GM13977 (cell line): ENCODE data around the gene PRKG2.

Experiments
- DNase-seq: peaks from one replicate; pipeline ENCODE4 v3.0.0; 2012; ENCODE audit warnings: low spot score
- in situ Hi-C: fragments of 300-500 bp; cut with MboI; formaldehyde crosslinking; loops from one replicate; pipeline ENCODE4 v1.12.0; 2022; ENCODE audit warnings: low sequenced_read_pairs, low pct_unique_long_range_greater_than_20kb, mixed read lengths, inconsistent platforms; ENCODE audit not compliant: unreplicated experiment
- TF ChIP-seq, protein P1 (sequence below): IDR thresholded peaks from 2 replicates; pipeline ENCODE4 v1.5.1; 2012; ENCODE audit warnings: mild to moderate bottlenecking, control low read depth; ENCODE audit not compliant: insufficient read depth; ENCODE audit errors: extremely low read depth, missing control alignments

Gene PRKG2

DNA sequence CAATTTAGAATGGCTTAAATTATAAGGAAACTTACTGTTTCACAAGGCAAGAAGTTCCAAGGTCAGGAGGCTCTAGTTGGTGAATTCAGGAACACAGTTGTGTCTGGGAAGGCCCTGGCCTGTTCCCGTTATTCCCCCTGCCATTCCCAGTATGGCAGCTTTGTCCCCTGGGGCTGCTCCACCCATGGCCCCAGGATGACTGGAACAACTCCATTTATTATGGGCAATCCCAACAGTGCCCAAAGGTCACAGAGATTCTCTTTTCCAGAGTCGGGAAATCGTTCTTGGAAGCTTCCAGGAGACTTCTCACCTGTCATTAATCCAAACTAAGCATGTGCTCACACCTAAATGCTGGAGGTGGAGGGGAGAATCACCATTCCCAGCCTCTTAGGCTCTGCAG lies 2.8 kb upstream of the PRKG2 start:
- TF ChIP-seq, protein P1, sequence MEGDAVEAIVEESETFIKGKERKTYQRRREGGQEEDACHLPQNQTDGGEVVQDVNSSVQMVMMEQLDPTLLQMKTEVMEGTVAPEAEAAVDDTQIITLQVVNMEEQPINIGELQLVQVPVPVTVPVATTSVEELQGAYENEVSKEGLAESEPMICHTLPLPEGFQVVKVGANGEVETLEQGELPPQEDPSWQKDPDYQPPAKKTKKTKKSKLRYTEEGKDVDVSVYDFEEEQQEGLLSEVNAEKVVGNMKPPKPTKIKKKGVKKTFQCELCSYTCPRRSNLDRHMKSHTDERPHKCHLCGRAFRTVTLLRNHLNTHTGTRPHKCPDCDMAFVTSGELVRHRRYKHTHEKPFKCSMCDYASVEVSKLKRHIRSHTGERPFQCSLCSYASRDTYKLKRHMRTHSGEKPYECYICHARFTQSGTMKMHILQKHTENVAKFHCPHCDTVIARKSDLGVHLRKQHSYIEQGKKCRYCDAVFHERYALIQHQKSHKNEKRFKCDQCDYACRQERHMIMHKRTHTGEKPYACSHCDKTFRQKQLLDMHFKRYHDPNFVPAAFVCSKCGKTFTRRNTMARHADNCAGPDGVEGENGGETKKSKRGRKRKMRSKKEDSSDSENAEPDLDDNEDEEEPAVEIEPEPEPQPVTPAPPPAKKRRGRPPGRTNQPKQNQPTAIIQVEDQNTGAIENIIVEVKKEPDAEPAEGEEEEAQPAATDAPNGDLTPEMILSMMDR: no peak
- no peak for DNase-seq
- in situ Hi-C loops: no loop called here

DNA sequence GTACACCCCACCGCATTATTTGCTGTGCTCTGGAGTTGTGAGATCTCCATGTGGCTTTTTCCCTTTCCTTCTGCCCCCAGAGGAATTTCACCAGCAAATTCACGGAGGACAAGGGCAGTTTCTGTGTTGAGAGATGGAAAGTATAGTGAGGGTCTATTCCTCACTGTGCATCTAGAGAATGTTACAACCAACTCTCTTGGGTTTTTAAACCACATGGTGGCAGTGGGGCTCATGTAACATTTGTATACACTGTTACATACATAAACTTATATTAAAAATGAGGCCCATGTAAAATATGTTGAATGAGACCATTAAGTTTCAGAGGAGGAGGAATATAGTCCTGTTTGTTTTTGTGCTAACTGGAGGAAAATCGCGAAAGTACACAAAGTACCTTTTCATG lies 909 bp upstream of the PRKG2 start:
- TF ChIP-seq, protein P1: no peak
- DNase-seq: no peak
- in situ Hi-C loops: no loop called here

DNA sequence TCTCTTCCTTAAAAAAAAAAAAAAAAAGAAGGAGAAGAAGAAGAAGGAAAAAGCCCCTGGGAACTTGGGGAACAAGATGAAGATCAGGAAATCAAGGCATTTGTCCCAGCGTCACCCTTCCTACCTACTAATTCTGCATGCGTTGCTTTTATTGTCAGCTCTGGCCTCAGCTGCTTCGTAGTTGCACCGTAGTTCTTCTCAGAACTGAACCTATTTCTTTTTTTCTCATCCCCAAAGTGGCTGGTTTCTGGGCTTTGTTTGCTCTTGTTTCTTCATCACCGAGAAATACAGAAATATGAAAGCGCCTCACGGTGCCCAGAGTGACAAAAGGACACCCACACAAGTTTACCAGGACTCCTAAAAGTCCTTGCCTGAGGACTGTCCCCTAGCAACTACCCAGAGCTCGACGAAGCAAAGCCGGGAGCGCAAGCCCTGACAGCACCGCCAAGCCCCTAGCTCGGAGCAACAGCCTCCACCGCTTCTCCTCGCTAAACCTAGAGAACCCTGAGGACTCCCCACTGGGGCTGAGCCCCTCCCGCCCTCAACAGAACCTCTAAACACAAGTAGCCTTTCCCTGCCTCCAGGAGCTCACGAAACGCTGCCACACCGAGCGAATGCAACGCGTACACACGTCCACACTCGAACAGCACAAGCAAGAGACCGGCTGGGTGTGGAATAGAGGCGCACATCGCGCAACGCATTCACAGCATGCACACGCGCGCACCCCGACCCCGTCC lies 710 bp downstream of the PRKG2 start:
- in situ Hi-C loops: no loop called here
- DNase-seq: no peak
- TF ChIP-seq, protein P1: no peak

DNA sequence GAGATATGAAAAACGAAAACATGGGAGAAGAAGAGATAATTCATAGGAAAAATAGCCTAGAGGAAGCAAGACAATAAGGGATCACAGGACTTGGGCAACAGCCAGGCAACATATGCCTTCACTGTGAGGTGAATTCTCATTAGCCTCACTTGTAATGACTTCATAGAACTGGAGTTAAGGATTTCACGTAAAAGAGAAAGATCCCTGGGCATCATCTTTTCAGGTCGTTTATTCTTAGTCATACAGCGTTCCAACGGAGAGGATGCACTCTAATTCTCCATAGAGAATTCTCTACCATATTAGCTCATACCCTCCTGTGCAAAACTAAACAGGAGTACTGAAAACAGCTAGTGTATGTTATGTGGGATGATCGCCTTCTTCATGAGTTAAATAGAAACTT lies 1.4 kb downstream of the PRKG2 start:
- no peak for DNase-seq
- in situ Hi-C loops: no loop called here
- TF ChIP-seq, protein P1: no peak

DNA sequence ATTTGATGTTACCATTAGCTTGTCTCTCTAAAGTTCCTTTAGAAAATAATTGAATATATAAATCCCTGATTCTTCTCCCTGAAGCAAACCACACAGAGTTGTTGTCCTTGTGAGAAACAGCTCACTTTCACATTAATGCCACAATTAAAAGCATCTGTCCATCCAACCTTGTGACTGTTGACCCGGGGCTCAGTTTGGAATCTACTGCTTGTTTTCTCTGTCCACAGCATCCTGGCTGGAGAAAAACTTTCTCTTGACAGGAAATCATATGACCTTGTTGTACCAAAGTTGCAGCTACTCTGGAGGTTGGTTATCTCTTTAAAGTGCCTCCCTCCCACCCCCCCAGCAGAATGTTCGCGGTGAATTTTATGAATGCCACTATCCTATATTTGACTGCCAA lies 3.1 kb downstream of the PRKG2 start:
- in situ Hi-C loops: no loop called here
- DNase-seq: no peak
- TF ChIP-seq, protein P1: no peak

DNA sequence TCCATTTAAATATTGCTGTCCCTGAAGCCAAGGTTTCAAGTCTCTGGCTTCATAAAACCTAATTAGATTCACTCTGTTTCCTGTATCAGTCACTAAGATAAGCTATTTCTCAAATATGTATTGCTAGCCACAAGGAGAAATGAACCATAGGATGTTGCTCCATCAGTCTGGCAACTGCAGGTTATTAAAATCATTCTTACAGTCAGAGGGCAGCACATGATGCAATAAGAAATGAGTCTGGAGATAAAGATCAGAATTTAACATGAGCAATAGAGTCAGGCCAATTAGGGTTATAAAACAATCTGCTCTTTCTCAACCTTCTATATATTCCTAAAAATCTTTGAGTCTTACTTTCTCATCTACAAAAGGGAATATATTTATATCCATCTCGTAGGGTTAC lies 7.2 kb downstream of the PRKG2 start:
- in situ Hi-C loops: no loop called here
- TF ChIP-seq, protein P1: no peak
- no peak for DNase-seq
